WERI-Rb-1 (cell line): Measurements from ENCODE around the gene NPRL2.

ENCODE experiments used
- DNase-seq: peaks from one replicate; pipeline ENCODE4 v3.0.0-alpha.2; 2020
- H3K27ac ChIP-seq: fragments of 250-450 bp; sonication (Bioruptor Pico); 2 replicates; pipeline ENCODE4 v1.5.1; 2020; ENCODE audit warnings: mild to moderate bottlenecking, moderate library complexity
- H3K27me3 ChIP-seq: fragments of 250-450 bp; sonication (Bioruptor Pico); 2 replicates; pipeline ENCODE4 v1.5.1; 2021; ENCODE audit warnings: mild to moderate bottlenecking, low read depth, moderate library complexity; ENCODE audit not compliant: insufficient read depth, severe bottlenecking
- H3K36me3 ChIP-seq: fragments of 250-450 bp; sonication (Bioruptor Pico); 2 replicates; pipeline ENCODE4 v1.5.1; 2020; ENCODE audit warnings: mild to moderate bottlenecking, moderate library complexity
- H3K4me3 ChIP-seq: 2 replicates; pipeline ENCODE4 v1.5.1; 2011; ENCODE audit warnings: low read depth, mild to moderate bottlenecking, control low read depth, low read length
- H3K9me3 ChIP-seq: fragments of 250-450 bp; sonication (Bioruptor Pico); 2 replicates; pipeline ENCODE4 v1.5.1; 2021; ENCODE audit warnings: mild to moderate bottlenecking, moderate library complexity; ENCODE audit not compliant: severe bottlenecking
- TF ChIP-seq, protein P1 (sequence below): IDR thresholded peaks from 2 replicates; pipeline ENCODE4 v1.5.1; 2011; ENCODE audit warnings: low read depth, mild to moderate bottlenecking, control low read depth, inconsistent platforms, low read length

Gene NPRL2

DNA sequence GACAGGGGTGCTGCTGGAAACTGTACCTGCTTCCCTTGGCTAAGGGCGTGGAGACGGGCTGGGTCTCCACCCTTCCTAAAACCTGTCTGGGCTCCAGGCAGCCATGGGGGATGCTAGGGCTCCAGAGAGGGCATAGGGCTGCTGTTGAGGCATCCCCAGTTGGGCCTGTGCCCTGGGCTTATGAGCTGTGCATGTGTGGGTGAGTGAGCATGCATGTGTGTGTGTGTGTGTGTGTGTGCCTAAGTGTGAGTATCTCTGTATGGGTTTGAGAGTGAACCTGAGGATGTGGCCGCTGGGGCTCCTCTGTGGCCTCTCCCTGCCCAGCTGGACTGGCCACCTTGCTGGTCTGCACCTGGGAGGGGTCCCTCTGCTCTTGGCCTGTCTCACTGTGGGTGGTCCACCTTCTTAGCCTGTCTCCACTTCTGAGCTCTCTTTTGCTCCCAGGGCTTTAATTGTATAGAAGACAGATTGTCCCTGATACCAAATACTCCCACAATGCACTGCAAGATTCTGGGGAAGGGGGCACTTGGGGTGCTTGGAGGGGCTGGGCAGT is 20.6 kb upstream of the NPRL2 start:
- Histone ChIP-seq H3K4me3 (no peak overlapping the region), H3K36me3 (no peaks in the 10 kb centered on the region), H3K27ac (peak overlapping the region; percentile 21), H3K9me3 (no peaks in the 10 kb centered on the region), H3K27me3 (no peaks in the 10 kb centered on the region)
- no peak for DNase-seq
- TF ChIP-seq, protein P1, sequence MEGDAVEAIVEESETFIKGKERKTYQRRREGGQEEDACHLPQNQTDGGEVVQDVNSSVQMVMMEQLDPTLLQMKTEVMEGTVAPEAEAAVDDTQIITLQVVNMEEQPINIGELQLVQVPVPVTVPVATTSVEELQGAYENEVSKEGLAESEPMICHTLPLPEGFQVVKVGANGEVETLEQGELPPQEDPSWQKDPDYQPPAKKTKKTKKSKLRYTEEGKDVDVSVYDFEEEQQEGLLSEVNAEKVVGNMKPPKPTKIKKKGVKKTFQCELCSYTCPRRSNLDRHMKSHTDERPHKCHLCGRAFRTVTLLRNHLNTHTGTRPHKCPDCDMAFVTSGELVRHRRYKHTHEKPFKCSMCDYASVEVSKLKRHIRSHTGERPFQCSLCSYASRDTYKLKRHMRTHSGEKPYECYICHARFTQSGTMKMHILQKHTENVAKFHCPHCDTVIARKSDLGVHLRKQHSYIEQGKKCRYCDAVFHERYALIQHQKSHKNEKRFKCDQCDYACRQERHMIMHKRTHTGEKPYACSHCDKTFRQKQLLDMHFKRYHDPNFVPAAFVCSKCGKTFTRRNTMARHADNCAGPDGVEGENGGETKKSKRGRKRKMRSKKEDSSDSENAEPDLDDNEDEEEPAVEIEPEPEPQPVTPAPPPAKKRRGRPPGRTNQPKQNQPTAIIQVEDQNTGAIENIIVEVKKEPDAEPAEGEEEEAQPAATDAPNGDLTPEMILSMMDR: no peak

DNA sequence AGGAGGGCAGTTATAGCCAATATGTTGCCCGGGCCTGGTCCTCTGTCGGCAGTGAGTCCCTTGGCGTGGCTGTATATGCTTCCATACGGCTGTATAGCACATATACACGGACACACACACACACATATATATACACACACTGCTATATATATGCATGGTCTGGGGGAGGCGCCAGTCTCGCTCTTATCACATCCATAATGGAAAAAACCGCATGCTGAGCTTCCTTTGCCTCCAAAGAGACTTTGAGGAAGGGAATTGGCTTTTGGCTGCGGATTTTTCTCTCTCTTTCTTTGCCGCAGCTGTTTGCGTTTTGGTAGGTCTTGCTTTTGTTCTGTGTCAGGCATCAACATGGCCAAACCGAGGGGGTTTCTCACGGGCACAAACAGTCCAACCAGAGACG is 20.0 kb upstream of the NPRL2 start:
- peak; percentile 68 for DNase-seq
- TF ChIP-seq, protein P1: peak; percentile 56
- H3K27ac ChIP-seq: no peak overlapping the region; the same call in 1 of the 2 replicates

DNA sequence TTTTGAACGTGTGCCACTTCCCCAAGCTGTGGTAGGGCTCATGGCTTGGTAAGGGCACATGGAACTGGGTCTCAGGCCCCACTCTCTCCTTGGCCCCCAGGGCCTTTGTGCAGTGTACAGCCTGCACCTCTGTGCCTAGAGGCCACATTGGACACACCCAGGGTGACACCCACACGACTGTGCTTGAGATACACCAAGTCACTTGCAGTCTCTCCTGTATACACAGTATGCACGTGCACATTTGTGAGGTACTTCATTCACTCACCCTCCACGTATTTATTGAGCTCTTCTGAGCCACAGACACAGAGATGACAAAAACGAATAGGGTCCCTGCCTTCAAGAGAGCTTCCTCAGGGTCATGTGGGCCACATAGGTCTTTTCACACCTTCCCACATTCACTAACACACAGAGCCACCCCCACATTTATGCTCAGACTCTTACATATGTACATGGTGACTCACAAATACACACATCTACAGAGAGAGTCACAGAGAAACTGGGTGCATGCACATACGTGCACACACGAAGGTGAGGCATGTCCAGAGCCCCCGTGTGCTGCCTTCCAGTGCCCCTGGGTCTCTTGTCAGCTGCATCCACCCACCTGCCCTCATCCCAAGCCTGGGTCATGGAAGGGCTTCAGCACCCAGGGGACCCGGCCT is 18.6 kb upstream of the NPRL2 start:
- no peak for DNase-seq
- H3K27me3 ChIP-seq: no peaks in the 10 kb centered on the region
- H3K4me3 ChIP-seq: no peak overlapping the region

More for the DNA sequence above, 20.0 kb upstream of the NPRL2 start:
- Histone ChIP-seq H3K36me3 (no peaks in the 10 kb centered on the region), H3K27me3 (no peaks in the 10 kb centered on the region), H3K4me3 (no peak overlapping the region), H3K9me3 (no peaks in the 10 kb centered on the region)

DNA sequence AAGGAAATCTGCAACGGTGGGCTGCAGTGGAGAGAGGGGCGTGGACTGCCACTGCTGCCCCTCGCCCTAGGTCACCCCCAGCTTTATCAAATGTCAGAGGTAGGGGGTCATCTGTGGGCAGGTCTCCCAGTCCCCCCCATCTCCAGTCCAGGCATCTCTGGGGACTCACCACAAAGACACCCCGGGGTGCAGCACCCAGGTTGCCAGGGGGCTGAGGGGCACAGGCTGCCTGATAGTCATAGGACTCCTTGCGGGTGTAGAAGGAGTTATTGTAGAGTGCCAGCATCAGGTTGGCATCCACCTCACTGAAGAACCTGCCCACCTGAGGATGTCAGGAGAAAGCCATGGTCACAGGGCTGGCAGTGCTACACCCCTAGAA is 15.3 kb upstream of the NPRL2 start:
- TF ChIP-seq, protein P1: no peak
- Histone ChIP-seq H3K27ac (no peak overlapping the region), H3K4me3 (no peak overlapping the region), H3K9me3 (no peaks in the 10 kb centered on the region), H3K27me3 (no peaks in the 10 kb centered on the region), H3K36me3 (no peaks in the 10 kb centered on the region)
- no peak for DNase-seq

More for the DNA sequence above, 18.6 kb upstream of the NPRL2 start:
- no peaks in the 10 kb centered on the region for H3K9me3 ChIP-seq
- no peak overlapping the region for H3K27ac ChIP-seq
- H3K36me3 ChIP-seq: no peaks in the 10 kb centered on the region
- TF ChIP-seq, protein P1: no peak

DNA sequence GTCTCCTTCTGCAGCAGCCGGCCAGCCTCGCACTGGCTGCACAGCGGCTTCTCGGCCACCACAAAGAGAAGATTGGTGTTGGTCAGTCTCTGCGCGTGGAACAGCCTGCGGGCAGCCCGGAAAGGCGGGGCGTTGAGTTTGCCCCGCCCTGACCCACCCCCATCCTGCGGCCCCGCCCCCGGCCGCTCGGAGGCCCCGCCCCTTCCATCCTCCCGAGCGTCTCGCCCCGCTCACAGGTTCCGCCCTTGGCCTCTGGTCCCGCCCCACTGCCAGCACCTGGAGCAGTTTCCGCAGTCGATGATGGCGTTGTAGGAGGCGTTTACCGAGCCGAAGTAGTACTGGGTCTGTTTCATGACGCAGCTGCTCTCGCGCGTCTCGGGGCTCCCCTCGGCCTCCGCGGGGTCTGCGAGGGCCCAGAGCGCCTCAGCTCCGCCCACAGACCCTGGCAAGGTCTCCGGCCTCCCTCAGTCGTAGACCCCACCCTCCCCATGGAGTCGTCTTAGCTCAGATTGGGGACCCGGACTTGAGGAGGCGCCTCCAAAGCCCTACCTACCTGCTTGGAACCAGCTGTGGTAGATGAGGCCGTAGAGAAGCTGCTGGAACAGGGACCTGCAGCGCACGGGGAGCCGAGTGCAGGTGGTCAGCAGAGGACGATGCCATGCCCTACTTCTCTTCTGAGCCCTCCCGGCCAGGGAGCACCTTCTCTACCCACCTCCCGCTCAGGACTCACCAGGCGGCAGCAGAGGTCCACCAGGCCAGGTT is 14.7 kb upstream of the NPRL2 start:
- DNase-seq: no peak
- H3K4me3 ChIP-seq: no peak overlapping the region
- no peaks in the 10 kb centered on the region for H3K36me3 ChIP-seq
- no peak overlapping the region for H3K27ac ChIP-seq
- H3K9me3 ChIP-seq: no peaks in the 10 kb centered on the region
- H3K27me3 ChIP-seq: no peaks in the 10 kb centered on the region
- TF ChIP-seq, protein P1: no peak
